HG03196 (cell line): ENCODE data around the gene TMEM139.

Experiments
- ATAC-seq: cut with Tn5 transposase; IDR thresholded peaks from one replicate; pipeline ENCODE4 v1.9.1; 2021; ENCODE audit not compliant: unreplicated experiment

Gene TMEM139

GRCh38 chr7:143284591-143285469 lies at the start of gene TMEM139:
TSS of gene TMEM139 (plus strand) at chr7:143284958. CDS start at chr7:143285958, 1,000 bp downstream.
- ATAC-seq: no peak

DNA sequence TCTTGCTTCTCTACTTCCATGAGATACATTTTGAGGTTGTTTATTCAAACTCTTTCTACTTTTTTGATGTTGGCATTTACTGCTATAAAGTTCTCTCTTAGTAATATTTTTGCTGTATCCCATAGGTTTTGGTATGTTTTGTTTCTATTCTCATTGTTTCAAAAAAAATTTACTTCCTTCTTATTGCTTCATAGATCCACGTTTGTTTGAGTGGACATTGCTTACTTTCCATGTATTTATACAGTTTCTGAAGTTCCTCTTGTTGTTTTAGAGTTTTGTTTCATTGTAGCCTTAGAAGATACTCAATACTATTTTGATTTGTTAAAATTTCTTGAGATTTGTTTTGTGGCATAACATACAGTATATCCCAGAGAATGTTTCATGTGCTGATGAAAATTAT lies 49.2 kb upstream of the TMEM139 start:
- no peak for ATAC-seq

DNA sequence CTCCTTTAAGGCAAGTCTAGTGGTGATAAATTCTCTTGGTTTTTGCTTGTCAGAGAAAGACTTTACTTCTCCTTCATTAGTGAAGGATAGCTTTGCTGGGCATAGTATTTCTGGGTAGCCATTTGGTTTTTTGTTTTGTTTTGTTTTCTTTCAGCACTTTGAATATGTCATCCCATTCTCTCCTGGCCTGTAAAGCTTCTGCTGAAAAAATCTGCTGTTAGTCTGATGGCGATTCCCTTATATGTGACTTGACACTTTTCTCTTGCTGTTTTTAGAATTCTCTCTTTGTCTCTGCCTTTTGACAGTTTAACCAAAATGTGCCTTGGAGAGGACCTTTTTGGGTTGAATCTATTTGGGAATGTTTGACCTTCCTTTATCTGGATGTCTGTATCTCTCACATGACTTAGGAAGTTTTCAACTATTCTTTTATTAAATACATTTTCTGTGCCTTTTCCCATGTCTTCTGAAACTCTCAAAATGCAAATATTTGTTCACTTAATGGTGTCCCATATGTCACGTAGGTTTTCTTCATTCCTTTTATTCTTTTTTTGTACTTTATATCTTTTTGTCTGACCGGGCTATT lies 48.3 kb upstream of the TMEM139 start:
- no peak for ATAC-seq

GRCh38 chr7:143237366-143237765 lies 47.4 kb upstream of the TMEM139 start:
- no peak for ATAC-seq

GRCh38 chr7:143238289-143238980 lies 46.3 kb upstream of the TMEM139 start:
- ATAC-seq: no peak

GRCh38 chr7:143239813-143240212 lies 44.9 kb upstream of the TMEM139 start:
- ATAC-seq: no peak

GRCh38 chr7:143240291-143241168 lies 44.2 kb upstream of the TMEM139 start:
- peak; percentile 81 for ATAC-seq

- ATAC-seq: no peak
Observed at GRCh38 chr7:143242306-143242705, 42.5 kb upstream of the TMEM139 start.

- no peak for ATAC-seq
Observed at GRCh38 chr7:143243111-143243510, 41.6 kb upstream of the TMEM139 start.

DNA sequence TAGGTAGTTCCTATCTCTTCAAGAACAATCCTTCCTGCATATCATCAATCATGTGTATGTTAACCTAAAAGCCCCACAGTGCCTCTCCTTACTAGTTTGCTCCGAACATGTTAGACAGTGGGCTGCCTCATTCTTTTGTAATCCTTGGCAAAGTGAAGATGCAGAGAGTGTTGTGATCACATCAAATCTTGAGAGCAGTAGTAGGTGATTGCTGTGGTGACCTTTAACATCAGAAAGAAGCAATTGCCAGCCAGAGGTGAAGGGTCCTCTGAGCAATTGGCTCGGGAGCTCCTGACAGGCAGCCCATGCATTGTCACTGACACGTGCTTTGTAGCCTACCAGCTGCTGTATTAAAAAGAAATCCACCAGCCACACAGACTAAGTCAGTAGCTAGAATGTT lies 41.1 kb upstream of the TMEM139 start:
- ATAC-seq: no peak

- no peak for ATAC-seq
Observed at GRCh38 chr7:143244321-143244720, 40.4 kb upstream of the TMEM139 start.

GRCh38 chr7:143245123-143245522 lies 39.6 kb upstream of the TMEM139 start:
- ATAC-seq: no peak

GRCh38 chr7:143247372-143247771 lies 37.4 kb upstream of the TMEM139 start:
- ATAC-seq: no peak

DNA sequence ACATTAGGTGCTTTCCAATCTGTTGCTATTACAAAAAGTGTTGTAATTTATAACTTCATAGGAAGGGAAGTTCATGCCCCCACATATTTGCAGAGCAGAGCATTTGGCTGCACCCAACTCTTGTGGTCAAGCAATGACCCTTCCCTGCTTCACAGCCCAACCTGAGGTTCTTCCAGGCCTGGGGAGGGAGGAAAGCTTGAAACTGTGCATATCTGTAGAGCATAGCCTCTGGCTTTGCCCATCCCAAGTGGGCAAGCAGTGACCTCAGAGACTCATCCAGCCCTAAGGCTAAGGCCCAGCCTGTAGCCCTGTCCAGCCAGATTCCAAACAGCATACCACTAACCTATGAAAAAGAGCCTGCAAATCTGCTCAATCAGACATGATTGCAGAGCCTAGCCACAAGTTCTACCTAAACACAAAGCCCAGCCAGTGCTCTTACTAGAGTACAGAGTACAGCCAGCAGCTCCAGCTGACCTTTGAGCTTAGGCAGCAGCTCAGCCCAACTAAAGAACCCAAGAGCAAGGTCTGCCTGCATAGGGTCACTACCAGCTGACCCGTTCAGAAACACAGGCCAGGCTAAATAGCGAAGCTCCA lies 35.9 kb upstream of the TMEM139 start:
- ATAC-seq: no peak

DNA sequence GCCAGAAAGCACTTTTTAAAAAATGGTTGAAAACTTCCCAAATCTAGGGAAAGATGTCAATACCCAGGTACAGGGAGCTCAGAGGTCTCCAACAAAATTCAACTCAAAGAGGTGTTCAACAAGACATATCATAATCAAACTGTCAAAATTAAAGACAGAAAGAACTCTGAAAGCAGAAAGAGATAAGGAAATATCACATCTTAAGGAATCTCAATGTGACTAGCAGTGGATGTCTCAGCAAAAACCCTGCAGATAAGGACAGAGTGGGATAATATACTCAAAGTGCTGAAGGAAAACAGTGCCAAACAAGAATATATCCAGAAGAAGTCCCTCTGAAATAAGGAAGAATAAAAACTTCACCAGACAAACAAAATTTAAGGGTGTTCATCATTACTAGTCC lies 34.6 kb upstream of the TMEM139 start:
- ATAC-seq: no peak

DNA sequence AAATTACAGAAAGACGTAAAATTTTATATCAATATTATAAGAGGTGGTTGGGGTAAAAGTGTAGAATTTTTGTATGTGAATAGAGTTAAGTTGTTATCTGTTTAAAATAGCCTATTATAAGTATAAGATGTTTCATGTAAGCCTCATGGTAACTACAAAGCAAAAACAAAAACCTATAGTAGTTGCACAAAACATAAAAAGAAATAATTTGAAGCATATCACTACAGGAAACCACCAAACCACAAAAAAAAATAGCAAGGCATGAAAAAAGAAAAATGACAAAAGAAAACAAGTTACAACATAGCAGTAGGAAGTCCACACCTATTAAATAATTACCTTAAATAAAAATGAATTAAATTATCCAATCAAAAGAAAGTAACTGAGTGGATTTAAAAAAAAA lies 33.9 kb upstream of the TMEM139 start:
- no peak for ATAC-seq

DNA sequence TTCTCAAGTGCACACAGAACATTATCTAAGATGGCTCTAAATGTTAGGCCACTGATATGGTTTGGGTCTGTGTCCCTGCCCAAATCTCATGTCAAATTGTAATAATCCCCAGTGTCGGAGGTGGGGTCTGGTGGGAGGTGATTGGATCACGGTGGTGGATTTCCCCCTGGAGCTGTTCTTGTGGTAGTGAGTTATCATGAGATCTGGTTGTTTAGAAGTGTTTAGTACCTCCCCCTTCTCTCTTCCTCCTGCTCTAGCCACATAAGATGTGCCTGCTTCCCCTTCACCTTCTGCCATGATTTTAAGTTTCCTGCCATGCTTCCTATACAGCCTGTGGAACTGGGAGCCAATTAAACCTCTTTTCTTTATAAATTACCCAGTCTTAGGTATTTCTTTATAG lies 32.8 kb upstream of the TMEM139 start:
- ATAC-seq: no peak

DNA sequence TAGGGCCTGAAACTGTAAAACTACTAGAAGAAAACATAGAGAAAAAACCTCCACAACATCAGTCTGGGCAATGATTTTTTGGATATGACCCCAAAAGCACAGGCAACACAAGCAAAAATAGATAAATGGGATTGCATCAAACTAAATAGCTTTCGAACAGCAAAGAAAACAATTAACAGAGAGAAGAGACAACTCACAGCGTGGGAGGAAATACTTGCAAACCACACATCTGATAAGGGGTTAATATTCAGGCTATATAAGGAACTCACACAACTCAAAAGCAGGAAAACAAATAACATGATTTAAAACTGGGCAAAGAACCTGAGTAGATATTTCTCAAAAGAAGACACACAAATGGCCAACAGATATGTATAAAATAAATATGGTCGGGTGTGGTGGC lies 29.2 kb upstream of the TMEM139 start:
- no peak for ATAC-seq

- ATAC-seq: no peak
Observed at GRCh38 chr7:143256325-143256724, 28.4 kb upstream of the TMEM139 start.

DNA sequence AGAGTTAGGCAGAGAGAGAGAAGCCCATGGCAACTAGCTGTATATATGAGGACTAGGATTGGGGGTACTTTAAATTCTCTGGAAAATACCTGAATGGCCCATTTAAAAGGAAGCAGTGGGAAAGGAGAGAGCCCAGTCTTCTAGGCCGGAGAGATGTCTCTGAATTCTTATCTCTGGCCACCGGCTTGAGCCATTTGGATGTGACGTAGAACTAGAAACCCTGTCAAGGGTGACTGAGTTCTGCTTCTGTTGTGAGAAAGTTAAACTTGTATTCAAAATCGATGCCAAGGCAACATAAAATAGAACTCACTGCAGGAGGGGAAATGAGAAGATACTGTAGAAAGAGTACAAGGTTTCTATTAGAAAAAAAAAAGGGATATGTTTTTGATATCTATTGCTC lies 27.8 kb upstream of the TMEM139 start:
- ATAC-seq: peak; percentile 70

DNA sequence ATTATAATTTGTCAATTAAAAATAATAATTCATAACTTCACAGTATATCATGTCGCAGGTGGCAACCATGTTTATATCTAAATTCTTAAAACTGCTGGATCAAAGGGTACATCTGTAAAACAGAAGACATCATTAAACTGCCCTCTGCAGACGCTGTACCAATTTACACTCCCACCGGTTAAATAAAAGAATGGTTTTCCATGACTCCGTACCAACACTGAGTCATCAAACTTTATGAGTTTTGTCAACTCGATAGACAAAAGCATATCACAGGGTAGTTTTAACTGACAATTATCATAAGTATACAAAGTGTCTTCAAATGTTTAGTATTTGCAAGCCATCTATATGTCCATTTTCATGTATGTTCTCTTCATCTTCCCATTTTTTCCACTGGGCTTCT lies 27.3 kb upstream of the TMEM139 start:
- ATAC-seq: no peak
